ENCODE data around the gene RCC1. TPM values are rescaled to one million over a fixed set of nuclear protein-coding genes. Genes with fewer than 3 reads are reported as not detected.

Gene RCC1
- total RNA-seq (10 to 100 TPM; 25.9 to 43.2 TPM), polyA plus RNA-seq (ENCODE audit: insufficient read depth, low read depth, low replicate concordance) (96.9 TPM)
- long read RNA-seq, donor 1, partial matches to known transcripts = 0 of 5 reads
- long read RNA-seq, donor 1, other reads (novel, unspliced or antisense) = 0 of 5 reads
- long read RNA-seq, donor 2, partial matches to known transcripts = 0 of 2 reads
- long read RNA-seq, donor 2, other reads (novel, unspliced or antisense) = 0 of 2 reads

DNA sequence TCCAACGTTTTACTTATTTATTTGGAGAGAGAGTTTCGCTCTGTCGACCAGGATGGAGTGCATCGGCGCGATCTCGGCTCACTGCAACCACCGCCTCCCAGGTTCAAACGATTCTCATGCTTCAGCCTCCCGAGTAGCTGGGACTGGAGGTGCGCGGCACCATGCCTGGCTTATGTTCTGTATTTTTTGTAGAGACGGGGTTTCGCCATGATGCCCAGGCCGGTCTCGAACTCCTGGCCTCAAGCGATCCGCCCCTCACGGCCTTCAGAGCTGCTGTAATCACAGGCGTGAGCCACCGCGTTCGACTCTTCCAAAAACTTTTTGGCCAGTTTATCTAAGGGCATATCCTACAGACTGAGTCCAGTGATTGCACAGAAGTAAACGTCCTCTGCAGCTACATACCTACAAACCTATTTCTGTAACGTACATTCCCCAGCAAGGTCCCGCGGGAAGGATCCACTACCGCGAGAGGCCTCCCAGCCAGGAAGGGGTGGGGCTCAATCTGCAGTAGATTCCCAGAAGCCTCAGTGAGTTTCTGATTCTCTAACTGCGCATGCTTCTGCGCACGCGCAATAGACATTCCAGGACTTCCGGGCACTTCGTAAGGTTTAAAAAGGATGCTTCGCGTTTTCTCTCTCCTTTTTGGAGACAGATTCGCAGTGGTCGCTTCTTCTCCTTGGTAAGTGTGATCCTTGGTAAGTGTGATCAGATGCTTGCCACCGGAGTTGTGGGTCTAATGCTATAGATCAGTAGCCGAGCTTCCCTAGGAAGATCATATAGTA, at the start of gene RCC1:
TSS of gene RCC1 (plus strand) at position 638 of the 782 bp plus-strand sequence. CDS start 23,824 bp downstream, outside the sequence.
- WGBS, 2 donors = 2% methylated on average over 41 of the region's 41 CpGs
- intact Hi-C loops (cut with DNase I; ENCODE audit: low total_unique reads) = no loop called here
- TF ChIP-seq POLR2A (IDR thresholded peaks at IDR 0.05) = peak; percentile 94
- TF ChIP-seq CTCF (IDR thresholded peaks at IDR 0.05) = no peak
- Histone ChIP-seq H3K27ac (peak within 1 kb of the TSS; percentile 62 to 72), H3K9me3 (no peaks in the 10 kb centered on the region), H3K4me3 (peak within 1 kb of the TSS; percentile 88), H3K27me3 (no peaks in the 10 kb centered on the region), H3K4me1 (peaks cover 27% of the 10 kb centered on the region), H3K36me3 (ENCODE audit: low read depth, missing control alignments) (no peaks in the 10 kb centered on the region)
- peak; percentile 98 for DNase-seq

DNA sequence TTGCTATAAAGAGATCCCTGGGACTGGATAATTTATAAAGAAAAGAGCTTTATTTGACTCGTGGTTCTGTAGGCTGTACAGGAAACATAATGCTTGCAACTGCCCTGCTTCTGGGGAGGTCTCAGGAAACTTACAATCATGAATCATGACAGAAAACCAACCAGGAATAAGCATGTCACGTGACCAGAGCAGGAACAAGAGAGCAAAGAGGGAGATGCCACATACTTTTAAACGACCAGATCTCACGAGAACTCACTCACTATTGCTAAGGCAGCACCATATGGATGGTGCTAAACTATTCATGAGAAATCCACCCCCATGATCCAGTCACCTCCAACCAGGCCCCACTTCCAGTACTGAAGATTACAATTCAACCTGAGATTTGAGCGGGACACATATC, 49.8 kb upstream of the RCC1 start:
- no peaks in the 10 kb centered on the region for H3K4me1 ChIP-seq
- WGBS, 2 donors = 54% methylated on average over 4 to 5 of the region's 5 CpGs
- H3K36me3 ChIP-seq (ENCODE audit: low read depth, missing control alignments) = no peaks in the 10 kb centered on the region
- H3K9me3 ChIP-seq = no peaks in the 10 kb centered on the region
- TF ChIP-seq CTCF (IDR thresholded peaks at IDR 0.05) (no peak), POLR2A (IDR thresholded peaks at IDR 0.05) (no peak)
- no peak overlapping the region for H3K4me3 ChIP-seq
- no peak overlapping the region for H3K27ac ChIP-seq
- H3K27me3 ChIP-seq = no peaks in the 10 kb centered on the region
- intact Hi-C loops (cut with DNase I; ENCODE audit: low total_unique reads) = no loop called here
- no peak for DNase-seq

- H3K4me3 ChIP-seq = no peak overlapping the region
- H3K27ac ChIP-seq = no peak overlapping the region
- DNase-seq = no peak
- no peaks in the 10 kb centered on the region for H3K4me1 ChIP-seq
- H3K9me3 ChIP-seq = no peaks in the 10 kb centered on the region
- H3K36me3 ChIP-seq (ENCODE audit: low read depth, missing control alignments) = no peaks in the 10 kb centered on the region
- no peaks in the 10 kb centered on the region for H3K27me3 ChIP-seq
- TF ChIP-seq POLR2A (IDR thresholded peaks at IDR 0.05) (no peak), CTCF (IDR thresholded peaks at IDR 0.05) (no peak)
- whole genome bisulfite sequencing, 2 donors = 89 to 93% methylated on average over 1 of the region's 1 CpG
- intact Hi-C loops (cut with DNase I; ENCODE audit: low total_unique reads) = no loop called here
Measured at GRCh38 chr1:28457678-28458077, 48.2 kb upstream of the RCC1 start.

GRCh38 chr1:28458237-28459228, 47.3 kb upstream of the RCC1 start:
- DNase-seq = no peak
- intact Hi-C loops (cut with DNase I; ENCODE audit: low total_unique reads) = no loop called here
- TF ChIP-seq POLR2A (IDR thresholded peaks at IDR 0.05) = no peak
- no peak for TF ChIP-seq CTCF (IDR thresholded peaks at IDR 0.05)
- WGBS, 2 donors = 88 to 93% methylated on average over 7 of the region's 7 CpGs
- Histone ChIP-seq H3K4me1 (no peaks in the 10 kb centered on the region), H3K27me3 (no peaks in the 10 kb centered on the region), H3K27ac (no peak overlapping the region), H3K9me3 (no peaks in the 10 kb centered on the region), H3K4me3 (no peak overlapping the region), H3K36me3 (ENCODE audit: low read depth, missing control alignments) (no peaks in the 10 kb centered on the region)
